Measurements from ENCODE around the gene TMEM147.

The TMEM147 gene

DNA sequence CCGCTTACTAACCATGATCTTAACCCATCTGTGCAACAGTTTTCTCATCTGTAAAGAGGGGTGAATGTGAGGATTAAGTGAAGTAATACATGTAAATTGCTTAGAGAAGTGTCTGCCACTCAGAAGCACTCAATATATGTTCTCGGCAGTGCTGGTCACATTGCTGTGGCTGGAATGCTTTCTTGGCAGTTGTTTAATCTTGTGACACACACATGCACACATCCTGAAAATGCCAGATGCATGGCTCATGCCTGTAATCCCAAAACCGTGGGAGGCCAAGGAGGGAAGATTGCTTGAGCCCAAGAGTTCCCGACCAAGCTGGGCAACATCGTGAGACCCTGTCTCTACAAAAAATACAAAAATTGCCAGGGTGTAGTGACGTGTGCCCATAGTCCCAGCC is 27.1 kb upstream of the TMEM147 start:
- in situ Hi-C loops (cut with HindIII; ENCODE audit: low sequenced_read_pairs) = no loop called here

DNA sequence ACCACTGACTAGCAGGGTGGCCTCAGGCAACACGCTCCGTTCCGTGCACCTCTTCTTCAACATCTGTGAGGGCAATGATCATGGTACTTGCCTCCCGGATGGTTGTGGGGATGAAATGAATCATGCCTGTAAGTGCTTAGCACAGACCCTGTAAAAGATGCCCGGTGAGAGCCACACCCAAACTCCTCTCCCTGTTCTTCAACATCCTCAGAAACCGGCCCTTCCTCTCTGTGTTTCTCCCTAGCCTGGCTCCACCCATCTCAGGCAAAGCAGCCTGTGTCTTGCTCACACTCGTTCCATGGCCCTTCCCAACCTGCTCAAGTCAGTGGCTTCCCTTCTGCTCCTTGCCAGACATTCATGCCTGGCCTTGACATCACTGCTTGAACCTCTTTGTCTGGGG is 26.1 kb upstream of the TMEM147 start:
- in situ Hi-C loops (cut with HindIII; ENCODE audit: low sequenced_read_pairs) = no loop called here

DNA sequence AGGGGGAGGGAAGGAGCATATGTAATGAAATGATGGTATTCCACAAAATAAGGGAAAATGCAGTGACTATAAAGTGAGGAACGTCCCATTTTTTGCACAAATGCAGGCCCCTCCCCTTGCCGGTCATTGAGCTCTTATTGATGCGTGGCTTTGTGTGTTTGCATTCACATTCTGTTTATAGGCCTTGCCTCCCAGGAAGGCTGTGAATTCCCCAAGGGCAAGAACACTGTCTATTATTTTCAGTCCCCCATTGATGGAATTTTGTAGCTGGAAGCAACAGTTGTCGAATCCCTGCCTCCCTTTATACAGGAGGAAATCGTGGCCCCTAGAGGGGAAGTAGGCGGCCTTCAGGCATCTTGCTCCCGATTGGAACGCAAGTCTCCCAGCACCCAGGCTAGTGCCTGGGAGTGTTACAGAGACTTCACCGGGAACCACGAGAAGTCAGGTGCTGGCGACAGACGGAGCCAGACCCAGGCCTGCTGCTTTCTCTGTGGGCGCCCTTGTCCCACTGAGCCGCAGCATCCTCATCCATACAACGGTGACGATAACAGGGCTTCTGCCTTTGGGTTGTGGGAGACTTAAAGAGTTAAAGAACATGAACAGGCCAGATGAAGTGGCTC is 24.2 kb upstream of the TMEM147 start:
- in situ Hi-C loops (cut with HindIII; ENCODE audit: low sequenced_read_pairs) = no loop called here

DNA sequence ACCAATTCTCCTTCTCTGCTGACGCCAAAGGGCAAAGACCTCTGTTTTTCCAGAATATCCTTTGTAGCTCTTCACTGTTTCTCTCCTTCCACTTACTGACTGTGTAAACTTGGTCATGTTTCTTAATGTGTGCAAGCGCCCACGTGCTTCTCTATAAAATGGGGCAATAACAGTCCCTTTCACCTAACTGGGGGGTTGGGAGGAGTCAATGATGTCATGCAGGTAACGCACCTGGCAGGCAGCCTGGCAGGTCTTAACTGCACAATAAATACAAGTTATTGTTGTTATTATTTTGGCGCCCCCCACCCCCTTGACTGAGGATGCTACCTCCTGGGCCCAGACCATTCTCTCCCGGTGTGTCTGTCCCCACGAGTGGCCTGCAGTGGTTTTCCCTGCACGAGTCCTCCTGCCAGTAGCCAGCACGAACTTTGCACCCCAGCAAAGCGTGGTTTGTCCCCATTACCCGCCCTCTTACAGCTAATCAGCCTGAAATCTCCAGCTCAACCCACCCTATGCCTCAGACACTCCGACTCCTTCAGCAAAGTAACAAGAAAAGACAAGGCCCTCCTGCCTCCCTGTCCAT is 22.6 kb upstream of the TMEM147 start:
- in situ Hi-C loops (cut with HindIII; ENCODE audit: low sequenced_read_pairs) = no loop called here

DNA sequence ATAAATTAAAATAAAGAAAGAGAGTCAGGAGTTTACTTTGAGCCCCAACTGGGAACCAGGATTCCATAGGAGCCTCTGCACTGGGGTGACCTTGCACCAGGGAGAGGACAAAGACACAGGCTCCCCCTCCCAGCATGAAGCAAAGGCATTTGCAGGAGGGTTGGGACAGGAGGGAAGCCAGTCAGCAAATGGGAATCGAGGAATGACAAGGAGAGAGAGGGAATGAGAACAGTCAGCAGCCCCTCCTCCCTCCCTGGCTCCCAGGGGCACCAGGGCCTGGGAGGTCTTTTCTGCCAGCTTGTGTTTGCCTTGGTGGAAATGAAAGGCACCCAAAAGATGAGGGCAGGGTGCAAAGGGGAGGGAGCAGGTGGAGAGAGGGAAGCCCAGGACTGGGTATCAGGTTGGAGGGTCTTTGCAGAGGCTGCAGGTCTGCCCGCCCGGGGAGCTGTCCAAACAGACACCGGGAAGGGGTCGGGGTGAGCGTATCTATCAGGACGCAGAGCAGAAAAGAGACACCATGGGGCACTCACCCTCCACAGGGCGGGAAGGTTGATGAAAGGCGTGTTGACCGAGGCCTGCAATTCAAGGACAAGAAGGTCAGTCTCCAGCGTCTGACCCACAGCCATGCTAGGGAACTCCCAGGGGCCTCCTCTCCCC is 21.1 kb upstream of the TMEM147 start:
- in situ Hi-C loops (cut with HindIII; ENCODE audit: low sequenced_read_pairs) = no loop called here

DNA sequence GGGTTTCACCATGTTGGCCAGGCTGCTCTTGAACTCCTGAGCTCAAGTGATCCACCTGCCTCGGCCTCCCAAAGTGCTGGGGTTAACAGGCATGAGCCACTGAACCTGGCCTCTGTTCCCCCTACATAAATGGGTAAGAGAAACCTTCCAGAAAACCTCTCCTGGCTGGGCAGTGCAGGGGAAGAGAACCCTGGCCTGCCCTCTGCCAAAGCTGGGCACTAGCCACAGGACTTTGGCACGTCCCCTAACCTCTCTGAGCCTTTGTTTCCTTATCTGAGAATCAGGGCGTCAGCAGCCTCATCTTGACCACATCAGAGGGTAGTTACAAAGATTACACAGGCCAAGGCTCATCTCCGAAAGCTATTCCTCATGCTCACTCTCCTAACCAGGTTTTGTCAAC is 19.6 kb upstream of the TMEM147 start:
- in situ Hi-C loops (cut with HindIII; ENCODE audit: low sequenced_read_pairs) = no loop called here

DNA sequence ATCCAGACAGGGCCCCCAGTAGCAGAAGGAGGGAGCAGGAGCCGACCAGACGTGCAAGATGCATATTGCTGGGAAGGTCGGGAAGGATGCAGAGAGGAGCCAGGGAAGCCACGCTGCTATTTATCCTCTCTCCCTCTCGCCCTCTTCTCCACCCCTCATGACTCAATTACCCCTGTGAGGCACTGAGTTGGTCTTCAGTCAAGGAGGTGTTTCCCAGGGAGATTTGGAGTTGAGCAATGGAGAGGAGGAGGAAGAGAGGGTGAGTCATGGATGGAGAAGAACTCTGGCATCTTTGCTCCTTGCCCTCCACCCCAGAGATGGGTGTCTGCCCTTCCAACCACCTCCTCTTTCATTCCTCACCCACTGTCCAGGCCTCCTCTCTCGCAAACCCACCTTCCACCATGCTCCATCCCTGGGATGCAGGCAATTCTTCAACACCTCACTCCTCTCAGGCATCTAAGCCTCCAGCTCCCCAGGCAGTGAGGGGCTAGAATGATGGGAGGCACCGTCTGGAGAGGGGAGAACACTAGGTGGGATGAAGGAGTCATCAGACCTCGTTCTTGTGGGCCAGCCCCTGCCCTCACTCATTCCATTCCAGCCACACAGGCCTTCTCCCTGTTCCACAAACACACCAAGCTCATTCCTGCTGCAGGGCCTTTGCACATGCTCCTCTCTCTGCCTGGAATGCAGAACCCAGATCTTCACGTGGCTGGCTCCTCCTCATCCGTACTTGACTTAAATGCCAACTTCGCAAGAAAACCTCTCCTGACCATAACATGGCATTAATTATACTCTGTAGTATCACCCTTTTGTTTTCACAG is 17.0 kb upstream of the TMEM147 start, which contains the start of gene SBSN:
TSS of gene SBSN (minus strand) at position 94 of the 821 bp plus-strand sequence. CDS start at position 64, 30 bp downstream.
- in situ Hi-C loops (cut with HindIII; ENCODE audit: low sequenced_read_pairs) = no loop called here

DNA sequence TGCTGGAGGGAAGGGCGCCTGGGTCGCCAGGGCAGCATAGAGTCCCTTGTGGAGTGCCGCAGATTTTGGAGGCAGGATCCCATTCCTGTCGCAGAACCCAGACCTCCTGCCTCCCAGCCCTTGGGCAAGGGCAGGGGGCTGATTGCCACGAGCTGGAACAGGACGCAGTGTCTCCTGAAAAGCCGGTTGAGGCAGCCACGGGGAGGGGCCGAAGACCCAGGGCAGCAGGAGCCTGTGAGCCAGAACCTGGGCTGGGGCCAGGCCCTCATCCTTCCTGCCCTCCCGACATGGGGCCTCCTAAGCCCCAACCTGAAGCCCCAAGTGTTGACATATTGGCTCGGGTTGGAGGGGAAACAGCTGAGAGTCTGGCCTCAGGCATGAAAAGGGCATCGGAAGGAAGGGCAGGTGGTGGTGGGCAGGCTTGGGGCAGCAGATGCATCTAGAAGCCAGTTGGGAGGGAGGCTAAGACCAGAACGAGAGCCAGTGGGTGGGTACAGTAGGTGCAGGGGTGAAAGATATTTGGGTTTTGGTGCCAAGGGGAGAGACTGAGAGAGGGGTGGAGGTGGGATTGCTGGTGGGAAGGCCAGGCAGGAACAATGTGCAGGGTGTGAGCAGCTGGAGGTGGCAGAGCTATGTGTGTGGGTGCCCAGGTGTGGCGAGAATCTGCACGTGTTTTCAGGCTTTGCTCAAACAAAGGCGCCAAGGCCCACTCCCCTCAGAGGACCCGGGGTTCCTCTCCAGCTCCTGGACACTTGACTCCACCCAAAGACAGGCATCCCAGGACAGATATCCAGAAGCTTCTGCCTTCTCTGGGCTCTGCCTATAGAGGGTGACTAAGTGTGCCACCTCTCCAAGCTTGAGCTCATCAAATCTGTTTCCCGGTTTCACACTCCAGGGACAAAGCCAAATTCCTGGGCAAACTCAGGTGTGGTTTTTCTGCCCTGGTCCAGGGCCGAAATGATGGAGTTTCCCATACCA is 15.9 kb upstream of the TMEM147 start:
- in situ Hi-C loops (cut with HindIII; ENCODE audit: low sequenced_read_pairs) = no loop called here

DNA sequence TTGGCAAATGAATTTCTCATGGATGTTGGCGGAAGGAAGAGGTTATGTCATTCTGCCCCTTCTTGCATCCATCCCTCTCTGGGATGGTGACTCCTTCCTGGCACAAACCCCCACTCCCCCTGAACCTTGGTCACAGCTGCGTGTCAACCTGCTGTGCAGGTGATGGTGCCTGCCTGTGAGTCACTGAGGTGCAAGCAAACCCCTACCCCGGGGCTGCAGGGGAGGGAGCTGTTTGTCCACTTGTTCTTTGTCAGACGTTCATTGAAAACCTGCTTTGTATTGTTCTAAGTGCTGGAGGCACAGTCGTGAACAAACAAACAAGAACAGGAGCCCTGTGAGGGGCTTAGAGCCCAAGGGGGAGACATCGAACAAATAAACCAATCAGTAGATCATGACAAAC is 14.1 kb upstream of the TMEM147 start:
- in situ Hi-C loops (cut with HindIII; ENCODE audit: low sequenced_read_pairs) = no loop called here

DNA sequence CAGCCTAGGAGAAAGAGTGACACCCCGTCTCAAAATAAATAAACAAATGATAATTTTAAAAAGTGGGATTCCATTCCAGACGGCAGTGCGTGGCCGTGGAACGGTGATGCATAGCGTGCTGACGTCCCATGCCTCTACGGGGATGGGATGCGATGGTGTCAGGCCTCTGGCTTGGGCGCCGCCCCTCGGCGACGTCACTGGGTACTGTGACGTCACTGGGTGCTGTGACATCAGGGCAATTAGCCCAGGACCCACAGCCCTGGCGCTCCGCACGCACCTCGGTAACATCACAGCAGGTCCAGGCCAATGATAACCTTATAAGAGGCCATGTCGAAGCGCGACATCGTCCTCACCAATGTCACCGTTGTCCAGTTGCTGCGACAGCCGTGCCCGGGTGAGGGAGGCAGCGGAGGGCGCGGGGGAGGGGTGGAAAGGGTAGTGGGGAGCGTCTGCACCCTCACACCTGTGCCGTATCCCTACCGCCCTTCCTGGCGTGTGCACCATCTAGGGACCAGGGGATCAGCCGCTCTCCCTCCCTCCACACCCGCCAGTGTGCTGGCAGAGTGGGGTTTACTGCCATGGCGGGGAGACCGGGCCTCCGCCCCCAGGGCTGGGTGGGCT is 12.1 kb upstream of the TMEM147 start, which contains the start of gene GAPDHS:
TSS of gene GAPDHS (plus strand) at position 256 of the 621 bp plus-strand sequence. CDS start at position 328, 72 bp downstream.
- in situ Hi-C loops (cut with HindIII; ENCODE audit: low sequenced_read_pairs) = no loop called here

DNA sequence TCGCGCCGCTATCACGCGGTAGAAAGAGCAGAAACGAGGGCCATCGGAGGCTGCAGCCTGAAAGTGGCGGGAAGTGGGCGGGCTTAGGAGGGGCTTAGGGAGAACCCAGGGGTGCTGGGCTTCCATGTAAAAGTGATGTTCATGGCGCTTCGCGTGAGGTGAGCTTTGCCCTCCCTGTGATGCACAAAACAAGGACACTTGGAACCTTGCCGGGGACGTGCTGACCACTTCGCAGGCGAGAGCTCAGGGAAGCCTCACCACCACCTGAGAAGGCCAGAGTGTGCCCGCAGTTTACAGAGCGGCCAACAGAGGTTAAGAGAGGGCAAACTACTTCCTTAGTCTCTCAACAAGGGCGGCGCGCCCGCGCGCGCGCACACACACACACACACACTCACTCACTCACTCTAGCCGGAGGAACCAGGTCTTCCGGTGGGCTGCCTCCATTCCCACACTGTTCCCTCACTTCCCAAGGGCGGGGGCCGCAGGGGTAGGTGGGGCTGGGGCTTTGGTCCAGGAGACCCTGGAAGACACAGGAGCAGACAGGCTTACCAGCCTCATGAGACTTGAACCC is 11.5 kb upstream of the TMEM147 start:
- in situ Hi-C loops (cut with HindIII; ENCODE audit: low sequenced_read_pairs) = no loop called here

DNA sequence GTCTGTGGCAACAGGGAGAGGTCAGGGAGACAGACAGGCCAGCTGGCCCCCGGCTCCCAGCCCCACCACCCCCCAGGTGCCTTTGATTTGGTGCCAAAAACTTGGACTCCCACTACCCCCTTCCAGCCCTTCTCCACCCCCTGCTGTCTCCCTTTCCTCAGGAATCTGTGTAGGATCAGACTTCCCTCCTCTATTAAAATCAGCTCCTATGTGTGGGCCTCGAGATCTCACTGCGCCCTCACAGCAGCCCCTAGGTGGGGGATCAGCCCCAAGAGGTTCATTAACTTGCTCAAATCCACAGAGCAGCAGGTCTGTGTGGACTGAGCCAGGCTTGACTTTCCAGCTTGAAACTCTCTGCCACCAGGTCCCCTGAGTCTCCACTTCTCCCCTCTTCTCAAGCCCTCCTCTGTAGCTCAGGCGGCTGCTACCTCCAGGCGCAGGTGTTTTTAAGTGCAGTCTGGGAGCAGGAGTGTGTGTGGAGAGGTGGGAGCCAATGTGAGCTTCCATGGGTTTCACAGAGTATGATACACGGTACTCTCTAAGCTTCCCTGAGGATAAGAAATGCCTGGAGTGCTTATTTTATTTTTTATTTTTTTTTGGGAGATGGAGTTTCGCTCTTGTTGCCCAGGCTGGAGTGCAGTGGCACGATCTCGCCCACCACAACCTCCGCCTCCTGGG is 10.5 kb upstream of the TMEM147 start:
- in situ Hi-C loops (cut with HindIII; ENCODE audit: low sequenced_read_pairs) = no loop called here

DNA sequence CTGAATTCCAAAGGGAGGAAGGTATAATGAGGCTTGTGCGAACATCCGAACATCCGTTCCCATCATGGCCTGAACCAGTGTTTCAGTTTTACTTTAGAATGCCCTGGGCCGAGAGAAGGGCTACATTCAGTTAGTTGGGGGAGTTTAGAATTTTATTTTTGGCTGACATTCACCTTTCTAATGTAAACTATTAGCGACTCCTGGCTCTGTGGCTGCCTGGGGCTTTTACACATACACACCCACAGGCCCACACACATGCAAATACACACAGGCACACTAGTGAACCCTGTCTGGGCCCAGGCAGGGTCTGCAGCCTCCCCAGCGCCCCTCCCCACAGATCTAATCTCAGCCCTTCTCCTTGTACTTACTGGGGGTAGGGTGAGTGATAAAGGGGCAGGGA is 6.1 kb upstream of the TMEM147 start:
- in situ Hi-C loops (cut with HindIII; ENCODE audit: low sequenced_read_pairs) = no loop called here

DNA sequence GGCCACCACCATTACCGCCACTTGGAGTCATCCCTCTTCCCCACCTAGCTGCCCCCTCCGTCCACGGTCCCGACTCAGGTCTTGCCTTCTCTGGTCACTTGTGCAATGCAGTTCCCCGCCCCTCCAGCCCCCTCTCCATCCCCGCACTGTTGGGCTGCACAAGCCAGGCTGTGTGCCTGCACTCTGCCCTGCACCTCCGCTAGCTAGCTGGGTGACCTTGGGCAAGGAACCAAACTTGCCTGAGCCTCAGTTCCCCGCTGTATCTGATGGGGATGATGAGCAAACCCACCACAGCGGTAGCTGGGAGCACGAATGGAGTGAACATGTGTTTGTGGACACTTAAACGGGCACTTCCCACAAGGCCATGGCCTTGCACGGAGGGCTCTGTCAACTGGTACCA is 5.6 kb upstream of the TMEM147 start:
- in situ Hi-C loops (cut with HindIII; ENCODE audit: low sequenced_read_pairs) = no loop called here

DNA sequence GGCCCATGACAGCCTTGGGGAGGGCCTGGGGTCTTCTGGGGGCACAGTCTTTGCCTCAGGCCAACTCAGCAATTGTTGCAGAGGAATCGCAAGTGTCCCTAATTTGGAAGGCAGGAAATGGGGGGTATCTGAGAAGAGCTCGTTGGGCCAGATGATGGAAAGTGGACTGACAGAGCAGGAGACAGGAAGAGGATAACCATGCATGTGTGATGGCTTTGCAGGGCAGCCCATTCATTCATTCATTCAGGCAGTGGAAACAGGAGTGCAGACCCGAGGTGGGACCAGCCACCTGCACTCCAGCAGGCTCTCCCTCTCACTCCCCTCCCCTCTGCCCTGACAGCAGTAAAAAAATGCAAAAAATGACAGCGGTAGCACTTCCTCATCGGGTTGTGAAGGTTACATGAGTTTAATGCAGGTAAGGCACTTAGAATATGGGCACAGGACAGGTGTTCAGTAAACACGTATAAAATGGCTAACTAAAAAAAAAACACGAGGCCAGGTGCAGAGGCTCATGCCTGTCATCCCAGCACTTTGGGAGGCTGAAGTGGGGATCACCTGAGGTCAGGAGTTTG is 5.0 kb upstream of the TMEM147 start:
- in situ Hi-C loops (cut with HindIII; ENCODE audit: low sequenced_read_pairs) = no loop called here

DNA sequence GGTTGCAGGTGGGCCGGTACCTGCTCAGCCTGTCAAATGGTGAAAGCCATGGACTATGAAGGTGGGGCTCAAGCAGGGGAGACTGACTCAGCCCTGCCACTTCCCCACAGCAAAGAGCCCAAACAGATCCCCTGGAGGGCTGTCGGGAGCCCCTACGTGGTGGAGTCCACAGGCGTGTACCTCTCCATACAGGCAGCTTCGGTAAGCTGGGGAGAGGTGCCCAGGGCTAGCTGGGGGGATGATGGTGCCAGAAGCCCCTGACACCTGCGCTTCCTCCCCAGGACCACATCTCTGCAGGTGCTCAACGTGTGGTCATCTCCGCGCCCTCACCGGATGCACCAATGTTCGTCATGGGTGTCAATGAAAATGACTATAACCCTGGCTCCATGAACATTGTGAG is 3.2 kb upstream of the TMEM147 start:
- in situ Hi-C loops (cut with HindIII; ENCODE audit: low sequenced_read_pairs) = no loop called here

DNA sequence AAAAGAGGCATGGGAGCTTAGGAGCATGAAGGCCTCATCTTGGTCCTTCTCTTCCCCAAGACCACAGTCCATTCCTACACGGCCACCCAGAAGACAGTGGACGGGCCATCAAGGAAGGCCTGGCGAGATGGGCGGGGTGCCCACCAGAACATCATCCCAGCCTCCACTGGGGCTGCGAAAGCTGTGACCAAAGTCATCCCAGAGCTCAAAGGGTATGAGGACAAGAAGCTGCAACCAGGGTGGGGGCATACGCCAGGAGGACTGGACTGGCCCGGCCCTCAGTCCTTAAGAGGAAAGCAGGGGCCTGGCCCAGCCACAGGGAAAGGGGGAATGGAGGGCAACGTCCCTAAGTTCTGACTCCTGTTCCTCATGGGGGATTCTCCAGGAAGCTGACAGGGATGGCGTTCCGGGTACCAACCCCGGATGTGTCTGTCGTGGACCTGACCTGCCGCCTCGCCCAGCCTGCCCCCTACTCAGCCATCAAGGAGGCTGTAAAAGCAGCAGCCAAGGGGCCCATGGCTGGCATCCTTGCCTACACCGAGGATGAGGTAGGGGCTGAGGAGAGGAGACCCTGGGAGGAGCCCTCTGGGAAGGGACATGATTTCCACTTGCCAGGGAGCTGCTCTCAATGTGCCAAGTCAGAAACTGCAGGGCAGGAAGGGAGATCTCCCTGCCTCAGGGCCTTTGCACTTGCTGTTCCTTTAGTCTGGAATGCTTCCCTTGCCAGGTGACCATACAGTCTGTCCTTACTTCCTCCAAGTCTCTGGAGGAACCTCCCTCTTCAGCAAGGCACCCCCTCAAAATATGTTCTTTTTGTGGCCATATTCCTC is 1.9 kb upstream of the TMEM147 start:
- in situ Hi-C loops (cut with HindIII; ENCODE audit: low sequenced_read_pairs) = no loop called here

Data from DLD1 (cell line).